Gastrocnemius medialis (tissue), 4 donors: ENCODE measurements around the gene MKKS. TPM values are rescaled to one million over a fixed set of nuclear protein-coding genes. Genes with fewer than 3 reads are reported as not detected.
"Not testable (repeated sequence)": the region's sequence is repeated elsewhere in the genome, so short reads cannot be mapped to it uniquely, and the experiment has no call there.

ENCODE experiments used
- ATAC-seq, 2 donors: fragments of 150-250 bp; one replicate each; pipeline ENCODE4 v1.9.1; 2016
- DNase-seq, 2 donors: peaks; one replicate each; pipeline ENCODE4 v3.0.0-alpha.2; 2019
- H3K27ac ChIP-seq, 4 donors: fragments of 200-600 bp; sonication (generic); 1 replicate in 1 of 4; 2 replicates in 3 of 4; pipeline ENCODE4 v1.5.1; 2016 to 2018; ENCODE audit warnings: mild to moderate bottlenecking in 2 of 4, moderate library complexity in 1 of 4
- H3K27me3 ChIP-seq, 3 donors: fragments of 200-600 bp; sonication (generic) in 2 of 3; 1 replicate in 1 of 3; 2 replicates in 2 of 3; pipeline versions ENCODE4 v1.5.1 to v1.6.0; 2016 to 2019; ENCODE audit warnings: mild to moderate bottlenecking in 1 of 3, moderate library complexity in 1 of 3
- H3K36me3 ChIP-seq, 2 donors: fragments of 200-600 bp; sonication (generic) in 1 of 2; one replicate each; pipeline ENCODE4 v1.5.1; 2017 to 2018
- H3K4me1 ChIP-seq, 2 donors: fragments of 200-600 bp; sonication (generic) in 1 of 2; one replicate each; pipeline ENCODE4 v1.5.1; 2016 to 2017; ENCODE audit warnings: mild to moderate bottlenecking in 2 of 2
- H3K4me3 ChIP-seq, 4 donors: fragments of 200-600 bp; sonication (generic) in 3 of 4; 1 replicate in 1 of 4; 2 replicates in 3 of 4; pipeline ENCODE4 v1.5.1; 2016 to 2019; ENCODE audit warnings: mild to moderate bottlenecking in 2 of 4
- H3K9me3 ChIP-seq, 3 donors: fragments of 200-600 bp; sonication (generic) in 2 of 3; 1 replicate in 1 of 3; 2 replicates in 2 of 3; pipeline ENCODE4 v1.5.1; 2016 to 2019
- POLR2A ChIP-seq, 2 donors: fragments of 450-650 bp; IDR thresholded peaks; one replicate each; pipeline ENCODE4 v1.6.1; 2017; ENCODE audit warnings: antibody characterized with exemption in 2 of 2, mild to moderate bottlenecking in 2 of 2, moderate library complexity in 2 of 2
- in situ Hi-C, 4 donors: fragments of 200-750 bp; cut with MboI; loops; one replicate each; pipeline versions ENCODE4 v1.15.0 to v1.8.0; 2017; ENCODE audit warnings: low sequenced_read_pairs in 4 of 4
- intact Hi-C: fragments of 100-400 bp; cut with DNase I; formaldehyde crosslinking; loops from one replicate; pipeline ENCODE4 v1.15.1; 2023; ENCODE audit warnings: low total_unique reads
- total RNA-seq, 4 donors: library from RNA; depleted of rRNA; stranded (reverse); fragments of >200 nt; gene quantifications; one replicate each; pipeline versions ENCODE4 v1.1.0 to v1.2.3, GENCODE V29; 2016
- TF ChIP-seq, protein P1 (sequence below), 5 experiments: fragments of 450-650 bp in 3 of 5; fragments of 200-600 bp in 2 of 5; sonication (generic) in 2 of 5; IDR thresholded peaks in 4 of 5; conservative IDR thresholded peaks in 1 of 5; 1 replicate in 4 of 5; 2 replicates in 1 of 5; pipeline ENCODE4 v1.5.1; 2016 to 2019; ENCODE audit warnings: antibody characterized with exemption in 5 of 5, mild to moderate bottlenecking in 3 of 5, moderate library complexity in 3 of 5

MKKS gene
- total RNA-seq, 4 donors from 2014 or later = 8.1 to 15.2 (median 14.6) TPM

DNA sequence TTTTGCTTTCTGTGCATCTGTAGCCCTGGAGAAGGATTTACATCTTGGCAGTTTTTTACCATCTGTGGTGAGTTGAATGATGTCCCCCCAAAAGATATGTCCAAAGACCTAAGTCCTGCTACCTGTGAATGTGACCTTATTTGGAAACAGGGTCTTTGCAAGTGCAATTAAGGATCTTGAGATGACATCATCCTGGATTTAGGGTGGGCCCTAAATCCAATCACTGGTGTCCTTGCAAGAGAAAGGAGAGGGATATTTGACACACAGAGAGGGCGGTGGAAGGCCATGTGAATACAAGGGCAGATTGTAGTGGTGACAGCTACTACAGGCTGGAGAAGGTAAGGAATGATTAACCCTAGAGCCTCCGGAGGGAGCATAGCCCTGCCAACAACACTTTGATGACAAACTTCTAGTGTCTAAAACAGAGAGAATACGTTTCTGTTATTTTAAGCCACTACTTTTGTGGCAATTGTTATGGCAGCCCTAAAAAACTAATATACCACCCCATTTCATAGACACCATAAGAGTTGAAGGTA lies 35.1 kb downstream of the MKKS start:
- Histone ChIP-seq H3K9me3 (no peaks in the 10 kb centered on the region), H3K27me3 (no peaks in the 10 kb centered on the region), H3K4me3 (no peak overlapping the region), H3K27ac (no peak overlapping the region), H3K36me3 (no peaks in the 10 kb centered on the region), H3K4me1 (no peaks in the 10 kb centered on the region)
- intact Hi-C loops (no loop called here), in situ Hi-C loops (no loop called here)
- ATAC-seq (no peak), DNase-seq (no peak)
- TF ChIP-seq POLR2A (IDR thresholded peaks at IDR 0.05) = no peak
- TF ChIP-seq, protein P1, sequence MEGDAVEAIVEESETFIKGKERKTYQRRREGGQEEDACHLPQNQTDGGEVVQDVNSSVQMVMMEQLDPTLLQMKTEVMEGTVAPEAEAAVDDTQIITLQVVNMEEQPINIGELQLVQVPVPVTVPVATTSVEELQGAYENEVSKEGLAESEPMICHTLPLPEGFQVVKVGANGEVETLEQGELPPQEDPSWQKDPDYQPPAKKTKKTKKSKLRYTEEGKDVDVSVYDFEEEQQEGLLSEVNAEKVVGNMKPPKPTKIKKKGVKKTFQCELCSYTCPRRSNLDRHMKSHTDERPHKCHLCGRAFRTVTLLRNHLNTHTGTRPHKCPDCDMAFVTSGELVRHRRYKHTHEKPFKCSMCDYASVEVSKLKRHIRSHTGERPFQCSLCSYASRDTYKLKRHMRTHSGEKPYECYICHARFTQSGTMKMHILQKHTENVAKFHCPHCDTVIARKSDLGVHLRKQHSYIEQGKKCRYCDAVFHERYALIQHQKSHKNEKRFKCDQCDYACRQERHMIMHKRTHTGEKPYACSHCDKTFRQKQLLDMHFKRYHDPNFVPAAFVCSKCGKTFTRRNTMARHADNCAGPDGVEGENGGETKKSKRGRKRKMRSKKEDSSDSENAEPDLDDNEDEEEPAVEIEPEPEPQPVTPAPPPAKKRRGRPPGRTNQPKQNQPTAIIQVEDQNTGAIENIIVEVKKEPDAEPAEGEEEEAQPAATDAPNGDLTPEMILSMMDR (IDR thresholded peaks at IDR 0.05 in 4 of 5, conservative IDR thresholded peaks at IDR 0.05 in 1 of 5) = no peak

DNA sequence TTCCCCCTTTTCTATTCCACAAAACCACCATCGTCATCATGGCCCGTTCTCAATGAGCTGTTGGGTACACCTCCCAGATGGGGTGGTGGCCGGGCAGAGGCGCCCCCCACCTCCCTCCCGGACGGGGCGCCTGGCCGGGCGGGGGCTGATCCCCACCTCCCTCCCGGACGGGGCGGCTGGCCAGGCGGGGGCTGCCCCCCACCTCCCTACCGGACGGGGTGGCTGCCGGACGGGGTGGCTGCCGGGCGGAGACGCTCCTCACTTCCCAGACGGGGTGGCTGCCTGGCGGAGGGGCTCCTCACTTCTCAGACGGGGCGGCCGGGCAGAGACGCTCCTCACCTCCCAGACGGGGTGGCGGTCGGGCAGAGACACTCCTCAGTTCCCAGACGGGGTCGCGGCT lies 39.3 kb downstream of the MKKS start:
- H3K4me3 ChIP-seq, H3K4me1 ChIP-seq, H3K27ac ChIP-seq, H3K27me3 ChIP-seq, intact Hi-C loops, H3K36me3 ChIP-seq, ATAC-seq, H3K9me3 ChIP-seq, in situ Hi-C loops, DNase-seq: not testable (repeated sequence)

DNA sequence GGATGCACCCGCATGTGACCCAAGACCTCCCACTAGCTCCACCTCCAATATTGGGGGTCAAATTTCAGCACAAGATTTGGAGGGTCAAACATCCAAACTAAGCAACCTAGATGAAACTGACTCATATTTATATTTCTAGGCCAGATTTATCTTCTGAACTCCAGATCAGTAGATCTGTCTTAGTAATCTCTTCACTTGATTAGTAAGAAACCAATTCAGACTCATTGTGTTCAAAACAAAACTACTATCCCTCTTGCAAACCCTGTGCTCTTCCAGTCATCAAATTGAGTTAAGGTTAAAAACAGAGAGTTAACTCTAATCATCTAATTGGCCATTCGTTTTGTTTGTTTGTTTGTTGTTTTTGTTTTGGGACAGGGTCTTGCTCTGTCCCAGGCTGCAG lies 43.3 kb downstream of the MKKS start:
- in situ Hi-C loops = no loop called here
- ATAC-seq (no peak), DNase-seq (no peak)
- Histone ChIP-seq H3K9me3 (no peaks in the 10 kb centered on the region), H3K4me1 (no peaks in the 10 kb centered on the region), H3K27ac (no peak overlapping the region), H3K27me3 (no peaks in the 10 kb centered on the region), H3K4me3 (no peak overlapping the region), H3K36me3 (no peaks in the 10 kb centered on the region)
- intact Hi-C loops = no loop called here
- no peak for TF ChIP-seq POLR2A (IDR thresholded peaks at IDR 0.05)
- TF ChIP-seq, protein P1 (IDR thresholded peaks at IDR 0.05 in 4 of 5, conservative IDR thresholded peaks at IDR 0.05 in 1 of 5) = no peak

DNA sequence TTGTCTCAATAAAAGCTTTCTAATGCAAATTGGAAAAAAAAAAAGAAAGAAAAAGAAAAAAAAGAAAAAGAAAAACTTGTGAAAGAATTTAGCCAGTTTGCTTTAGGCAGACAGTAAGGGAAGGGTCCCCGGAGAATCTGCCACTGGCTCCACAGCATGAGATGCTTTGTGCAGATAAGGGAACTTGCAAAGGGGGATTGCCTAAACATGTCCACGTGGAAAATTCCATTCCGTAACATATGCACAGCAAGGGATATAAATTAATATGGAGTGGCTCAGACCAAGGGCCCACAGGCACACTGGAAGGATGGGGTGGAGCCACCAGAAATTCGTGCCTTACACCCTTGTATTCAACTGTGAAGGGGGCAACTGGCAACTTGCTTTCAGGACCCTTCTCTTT lies 45.4 kb downstream of the MKKS start:
- Histone ChIP-seq H3K27ac (no peak overlapping the region), H3K4me3 (no peak overlapping the region), H3K27me3 (no peaks in the 10 kb centered on the region), H3K9me3 (no peaks in the 10 kb centered on the region), H3K36me3 (no peaks in the 10 kb centered on the region), H3K4me1 (no peaks in the 10 kb centered on the region)
- DNase-seq = no peak
- in situ Hi-C loops = no loop called here
- TF ChIP-seq POLR2A (IDR thresholded peaks at IDR 0.05) = no peak
- TF ChIP-seq, protein P1 (IDR thresholded peaks at IDR 0.05 in 4 of 5, conservative IDR thresholded peaks at IDR 0.05 in 1 of 5) = no peak
- intact Hi-C loops = no loop called here
- ATAC-seq = no peak

DNA sequence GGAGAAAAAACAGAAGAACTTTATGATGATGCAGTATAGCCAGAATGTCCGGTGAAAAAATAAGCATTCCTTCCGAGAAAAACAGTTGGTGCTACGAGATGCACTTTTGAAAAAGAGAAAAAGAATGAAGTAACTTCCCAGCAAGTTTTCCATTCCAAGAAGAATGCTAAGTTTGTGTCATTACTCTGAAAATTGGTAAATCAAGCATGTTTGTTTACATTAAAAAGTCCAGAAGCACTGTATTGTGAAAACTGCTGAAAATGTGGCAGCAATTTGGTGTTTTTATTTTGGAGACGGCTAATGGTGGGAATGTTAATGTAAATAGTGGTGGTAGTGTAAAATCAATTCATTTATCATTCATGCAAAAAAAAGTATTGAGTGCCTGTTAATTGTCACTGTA lies 46.3 kb downstream of the MKKS start:
- Histone ChIP-seq H3K4me1 (no peaks in the 10 kb centered on the region), H3K4me3 (no peak overlapping the region), H3K36me3 (no peaks in the 10 kb centered on the region), H3K27me3 (no peaks in the 10 kb centered on the region), H3K9me3 (no peaks in the 10 kb centered on the region), H3K27ac (no peak overlapping the region)
- in situ Hi-C loops (no loop called here), intact Hi-C loops (no loop called here)
- ATAC-seq (no peak), DNase-seq (no peak)
- TF ChIP-seq POLR2A (IDR thresholded peaks at IDR 0.05) = no peak
- TF ChIP-seq, protein P1 (IDR thresholded peaks at IDR 0.05 in 4 of 5, conservative IDR thresholded peaks at IDR 0.05 in 1 of 5) = no peak
